H9 (cell line): ENCODE results near the gene LRRC51. TPM values are rescaled to one million over a fixed set of nuclear protein-coding genes. Genes with fewer than 3 reads are reported as not detected.

Experiments used
- DNase-seq: peaks from one replicate; pipeline ENCODE4 v3.0.0-alpha.2; 2017
- H2AFZ ChIP-seq: one replicate; pipeline ENCODE4 v1.6.1; 2013; ENCODE audit warnings: mild to moderate bottlenecking, low read length, control low read depth, moderate library complexity
- H2AK5ac ChIP-seq: 2 replicates; pipeline ENCODE4 v1.6.1; 2013; ENCODE audit warnings: low read length, control low read depth, mixed read lengths; ENCODE audit not compliant: insufficient read length
- H2BK120ac ChIP-seq: one replicate; pipeline ENCODE4 v1.6.1; 2013; ENCODE audit warnings: low read depth, mild to moderate bottlenecking, low read length, control low read depth, inconsistent platforms; ENCODE audit not compliant: poor library complexity, severe bottlenecking
- H2BK12ac ChIP-seq: 2 replicates; pipeline ENCODE4 v1.6.1; 2013; ENCODE audit warnings: low read length, control low read depth, mixed read lengths, low read depth; ENCODE audit not compliant: insufficient read length
- H2BK15ac ChIP-seq: 2 replicates; pipeline ENCODE4 v1.6.1; 2013; ENCODE audit warnings: low read depth, low read length, control low read depth
- H2BK20ac ChIP-seq: one replicate; pipeline ENCODE4 v1.6.1; 2013; ENCODE audit warnings: low read depth, mild to moderate bottlenecking, low read length, control low read depth, inconsistent platforms; ENCODE audit not compliant: poor library complexity, severe bottlenecking
- H2BK5ac ChIP-seq: 2 replicates; pipeline ENCODE4 v1.6.1; 2013; ENCODE audit warnings: low read length, control low read depth, mixed read lengths; ENCODE audit not compliant: insufficient read length
- H3K14ac ChIP-seq: 2 replicates; pipeline ENCODE4 v1.6.1; 2013; ENCODE audit warnings: low read length, control low read depth; ENCODE audit not compliant: insufficient read depth
- H3K18ac ChIP-seq: 2 replicates; pipeline ENCODE4 v1.6.1; 2013; ENCODE audit warnings: low read depth, mild to moderate bottlenecking, mixed read lengths, low read length, control low read depth; ENCODE audit not compliant: insufficient read length
- H3K23ac ChIP-seq: 2 replicates; pipeline ENCODE4 v1.6.1; 2013; ENCODE audit warnings: low read length, control low read depth, mixed read lengths, low read depth; ENCODE audit not compliant: insufficient read length
- H3K23me2 ChIP-seq: 2 replicates; pipeline ENCODE4 v1.6.1; 2013; ENCODE audit warnings: low read depth, mild to moderate bottlenecking, mixed read lengths, low read length, control low read depth; ENCODE audit not compliant: insufficient read length, poor library complexity, severe bottlenecking
- H3K27ac ChIP-seq: 2 replicates; pipeline ENCODE4 v1.5.1; 2013; ENCODE audit warnings: low read length, control low read depth, mixed read lengths, low read depth; ENCODE audit not compliant: insufficient read length
- H3K27me3 ChIP-seq: 2 replicates; pipeline ENCODE4 v1.6.1; 2013; ENCODE audit warnings: low read length, control low read depth, inconsistent platforms; ENCODE audit not compliant: insufficient read depth
- H3K4ac ChIP-seq: 2 replicates; pipeline ENCODE4 v1.6.1; 2013; ENCODE audit warnings: low read depth, mild to moderate bottlenecking, control low read depth, inconsistent platforms, low read length, moderate library complexity
- H3K4me1 ChIP-seq: 2 replicates; pipeline ENCODE4 v1.6.1; 2013; ENCODE audit warnings: low read length, control low read depth, inconsistent platforms; ENCODE audit not compliant: insufficient read depth
- H3K4me2 ChIP-seq: 2 replicates; pipeline ENCODE4 v1.6.1; 2013; ENCODE audit warnings: low read length, control low read depth, mixed read lengths; ENCODE audit not compliant: insufficient read length, insufficient read depth
- H3K56ac ChIP-seq: 2 replicates; pipeline ENCODE4 v1.6.1; 2013; ENCODE audit warnings: low read depth, mild to moderate bottlenecking, mixed read lengths, low read length, control low read depth; ENCODE audit not compliant: insufficient read length
- H3K79me1 ChIP-seq: 2 replicates; pipeline ENCODE4 v1.6.1; 2013; ENCODE audit warnings: low read depth, mild to moderate bottlenecking, moderate library complexity, low read length, control low read depth, inconsistent platforms; ENCODE audit not compliant: insufficient read depth, poor library complexity, severe bottlenecking
- H3K79me2 ChIP-seq: 2 replicates; pipeline ENCODE4 v1.6.1; 2013; ENCODE audit warnings: low read length, control low read depth, inconsistent platforms; ENCODE audit not compliant: insufficient read depth
- H3K9ac ChIP-seq: 2 replicates; pipeline ENCODE4 v1.6.1; 2013; ENCODE audit warnings: low read length, control low read depth, mixed read lengths; ENCODE audit not compliant: insufficient read length; ENCODE audit errors: extremely low read depth
- H3K9me3 ChIP-seq: one replicate; pipeline ENCODE4 v1.6.1; 2013; ENCODE audit warnings: low read depth, low read length, inconsistent platforms; ENCODE audit not compliant: control insufficient read depth
- H3T11ph ChIP-seq: one replicate; pipeline ENCODE4 v1.6.1; 2013; ENCODE audit warnings: mild to moderate bottlenecking, low read length, control low read depth, inconsistent platforms
- H4K20me1 ChIP-seq: one replicate; pipeline ENCODE4 v1.6.1; 2013; ENCODE audit not compliant: control insufficient read depth, insufficient read length, insufficient read depth
- H4K5ac ChIP-seq: 2 replicates; pipeline ENCODE4 v1.6.1; 2013; ENCODE audit warnings: low read depth, mild to moderate bottlenecking, mixed read lengths, low read length, control low read depth; ENCODE audit not compliant: insufficient read length
- H4K8ac ChIP-seq: replicated peaks from 2 replicates; pipeline ENCODE4 v1.6.1; 2013; ENCODE audit warnings: low read length, control low read depth, mixed read lengths, low read depth; ENCODE audit not compliant: insufficient read length
- H4K91ac ChIP-seq: 2 replicates; pipeline ENCODE4 v1.6.1; 2013; ENCODE audit warnings: low read depth, mild to moderate bottlenecking, moderate library complexity, mixed read lengths, low read length, control low read depth; ENCODE audit not compliant: insufficient read length
- H3K27ac Mint-ChIP-seq, 3 experiments: 2 replicates in 2 of 3; 3 replicates in 1 of 3; pipeline ENCODE4 v1.8.0; 2020 to 2021; ENCODE audit warnings: mixed read lengths in 3 of 3, mild to moderate bottlenecking in 1 of 3, moderate library complexity in 1 of 3
- H3K27me3 Mint-ChIP-seq: 2 replicates; pipeline ENCODE4 v1.8.0; 2021; ENCODE audit warnings: low read depth, mild to moderate bottlenecking, moderate library complexity, mixed read lengths
- H3K36me3 Mint-ChIP-seq, 3 experiments: 2 replicates in 2 of 3; 3 replicates in 1 of 3; pipeline ENCODE4 v1.8.0; 2020 to 2021; ENCODE audit warnings: low read depth in 3 of 3, mixed read lengths in 3 of 3; ENCODE audit not compliant: insufficient read depth in 1 of 3
- H3K4me1 Mint-ChIP-seq, 2 experiments: 2 replicates each; pipeline ENCODE4 v1.8.0; 2020; ENCODE audit warnings: mixed read lengths in 2 of 2
- H3K4me3 Mint-ChIP-seq, 2 experiments: 2 replicates in 1 of 2; 3 replicates in 1 of 2; pipeline ENCODE4 v1.8.0; 2020 to 2021; ENCODE audit warnings: mild to moderate bottlenecking in 2 of 2, mixed read lengths in 2 of 2, moderate library complexity in 1 of 2
- H3K9me3 Mint-ChIP-seq, 2 experiments: 2 replicates in 1 of 2; 3 replicates in 1 of 2; pipeline ENCODE4 v1.8.0; 2020; ENCODE audit warnings: mild to moderate bottlenecking in 2 of 2, mixed read lengths in 2 of 2, moderate library complexity in 1 of 2
- WGBS: extraction: QIAGEN DNeasy Blood & Tissue Kit; methylation state at CpG from one replicate; pipeline ENCODE4 v1.1.7; 2013; ENCODE audit warnings: missing lambda C conversion rate, low lambda C conversion rate, mixed read lengths; ENCODE audit not compliant: insufficient read length; ENCODE audit errors: extremely low coverage; 5-methylcytosine and 5-hydroxymethylcytosine counted together
- total RNA-seq: library from RNA; stranded (reverse); gene quantifications from 2 replicates; pipeline ENCODE4 v1.2.1, GENCODE V29; 2021
- TF ChIP-seq, protein P1 (sequence below): fragments of 200-600 bp; sonication (generic); conservative IDR thresholded peaks from 3 replicates; pipeline ENCODE4 v1.8.0; 2021; ENCODE audit warnings: antibody characterized with exemption, mild to moderate bottlenecking

LRRC51 gene
- total RNA-seq, 1 experiment from 2014 or later: 3.1 TPM

DNA sequence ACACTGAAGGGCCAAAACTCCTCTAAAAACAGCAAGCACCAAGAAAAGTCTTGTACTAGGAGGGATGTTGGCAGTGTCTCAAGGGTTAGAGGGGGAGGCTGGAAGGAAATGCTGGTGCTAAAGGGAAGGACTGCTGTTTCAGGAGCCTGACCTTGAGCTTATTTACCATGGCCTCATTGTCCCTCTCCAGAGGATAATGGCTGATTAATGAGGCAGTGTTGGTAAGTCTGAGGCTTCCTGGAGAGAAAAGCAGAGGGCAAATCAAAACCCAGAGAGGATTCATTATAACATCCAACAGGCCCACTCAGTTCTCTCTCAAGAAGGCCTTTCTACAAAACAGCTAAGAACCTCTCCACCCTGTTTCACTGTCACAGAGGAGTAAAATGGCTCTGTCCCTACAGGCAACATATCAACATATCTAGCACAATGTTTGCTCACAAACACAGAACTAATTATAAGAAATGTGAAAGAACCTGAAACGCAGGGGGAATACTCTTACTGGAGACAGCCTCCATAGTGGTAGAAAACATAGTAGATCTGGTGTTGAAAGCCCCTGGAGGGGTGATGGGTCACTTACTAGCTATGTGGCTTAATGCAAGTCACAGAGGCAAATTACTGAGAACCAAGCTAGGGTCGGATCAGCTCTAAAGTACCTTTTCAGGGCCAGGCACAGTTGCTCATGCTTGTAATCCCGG, 31.7 kb upstream of the LRRC51 start:
- H3K4me3 Mint-ChIP-seq: no peak overlapping the region
- Histone ChIP-seq H3T11ph (no peak overlapping the region), H4K8ac (no peak overlapping the region), H3K14ac (no peak overlapping the region), H3K27me3 (no peaks in the 10 kb centered on the region), H3K4ac (no peak overlapping the region), H4K20me1 (no peaks in the 10 kb centered on the region), H4K5ac (no peak overlapping the region), H2AK5ac (no peak overlapping the region), H3K56ac (no peak overlapping the region), H2BK20ac (peak overlapping the region; percentile 91), H3K4me1 (no peaks in the 10 kb centered on the region), H2BK15ac (no peak overlapping the region), H2BK120ac (no peak overlapping the region), H3K23me2 (no peaks in the 10 kb centered on the region), H3K23ac (no peak overlapping the region), H3K79me1 (peaks cover 2% of the 10 kb centered on the region), H3K9ac (peak overlapping the region; percentile 31), H4K91ac (no peak overlapping the region), H3K4me2 (no peak overlapping the region), H3K79me2 (no peaks in the 10 kb centered on the region), H2BK12ac (no peak overlapping the region), H3K9me3 (no peaks in the 10 kb centered on the region), H3K18ac (no peak overlapping the region), H2AFZ (no peak overlapping the region), H2BK5ac (no peak overlapping the region), H3K27ac (peak overlapping the region; percentile 13)
- H3K36me3 Mint-ChIP-seq: peaks cover 2 to 19% (median 13%) of the 10 kb centered on the region in 3 experiments; a peak in 5 of 7 replicates
- H3K27ac Mint-ChIP-seq: peak overlapping the region; percentile 93 to 97 (median 95)
- H3K4me1 Mint-ChIP-seq: peaks cover 24 to 51% of the 10 kb centered on the region in 2 experiments
- no peaks in the 10 kb centered on the region for H3K9me3 Mint-ChIP-seq
- no CpG with 5 or more reads among the region's 3 CpGs for WGBS
- TF ChIP-seq, protein P1, sequence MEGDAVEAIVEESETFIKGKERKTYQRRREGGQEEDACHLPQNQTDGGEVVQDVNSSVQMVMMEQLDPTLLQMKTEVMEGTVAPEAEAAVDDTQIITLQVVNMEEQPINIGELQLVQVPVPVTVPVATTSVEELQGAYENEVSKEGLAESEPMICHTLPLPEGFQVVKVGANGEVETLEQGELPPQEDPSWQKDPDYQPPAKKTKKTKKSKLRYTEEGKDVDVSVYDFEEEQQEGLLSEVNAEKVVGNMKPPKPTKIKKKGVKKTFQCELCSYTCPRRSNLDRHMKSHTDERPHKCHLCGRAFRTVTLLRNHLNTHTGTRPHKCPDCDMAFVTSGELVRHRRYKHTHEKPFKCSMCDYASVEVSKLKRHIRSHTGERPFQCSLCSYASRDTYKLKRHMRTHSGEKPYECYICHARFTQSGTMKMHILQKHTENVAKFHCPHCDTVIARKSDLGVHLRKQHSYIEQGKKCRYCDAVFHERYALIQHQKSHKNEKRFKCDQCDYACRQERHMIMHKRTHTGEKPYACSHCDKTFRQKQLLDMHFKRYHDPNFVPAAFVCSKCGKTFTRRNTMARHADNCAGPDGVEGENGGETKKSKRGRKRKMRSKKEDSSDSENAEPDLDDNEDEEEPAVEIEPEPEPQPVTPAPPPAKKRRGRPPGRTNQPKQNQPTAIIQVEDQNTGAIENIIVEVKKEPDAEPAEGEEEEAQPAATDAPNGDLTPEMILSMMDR: no peak
- H3K27me3 Mint-ChIP-seq: no peaks in the 10 kb centered on the region
- DNase-seq: no peak
